Adrenal gland (tissue), 12 donors: ENCODE results near the gene LRRC1. TPM values are rescaled to one million over a fixed set of nuclear protein-coding genes. Genes with fewer than 3 reads are reported as not detected.

Source experiments
- DNase-seq, 7 donors: peaks; one replicate each; pipeline ENCODE4 v3.0.0-alpha.2; 2019 to 2020
- H3K27ac ChIP-seq, 5 donors: fragments of 200-600 bp; sonication (generic) in 4 of 5; 1 replicate in 3 of 5; 2 replicates in 2 of 5; pipeline versions ENCODE4 v1.5.1 to v1.8.0; 2016 to 2020; ENCODE audit warnings: mild to moderate bottlenecking in 1 of 5
- H3K27me3 ChIP-seq: fragments of 200-600 bp; 2 replicates; pipeline ENCODE4 v1.8.0; 2021
- H3K36me3 ChIP-seq, 2 donors: fragments of 200-600 bp; replicated peaks in 1 of 2; 1 replicate in 1 of 2; 2 replicates in 1 of 2; pipeline versions ENCODE4 v1.5.1 to v1.8.0; 2018 to 2022
- H3K4me1 ChIP-seq, 2 donors: fragments of 200-600 bp; replicated peaks in 1 of 2; 1 replicate in 1 of 2; 2 replicates in 1 of 2; pipeline versions ENCODE4 v1.5.1 to v1.8.0; 2018 to 2021
- H3K4me3 ChIP-seq, 4 donors: fragments of 200-600 bp; sonication (generic) in 3 of 4; one replicate each; pipeline ENCODE4 v1.5.1; 2016 to 2018
- H3K9me3 ChIP-seq, 3 donors: fragments of 200-600 bp; sonication (generic) in 1 of 3; replicated peaks in 1 of 3; 1 replicate in 2 of 3; 2 replicates in 1 of 3; pipeline versions ENCODE4 v1.5.1 to v1.8.0; 2016 to 2021
- POLR2A ChIP-seq, 2 donors: fragments of 450-650 bp; IDR thresholded peaks; one replicate each; pipeline ENCODE4 v1.6.1; 2017; ENCODE audit warnings: antibody characterized with exemption in 2 of 2, mild to moderate bottlenecking in 2 of 2, moderate library complexity in 1 of 2
- WGBS, 4 donors: extraction: QIAGEN DNeasy Blood & Tissue Kit in 2 of 4; methylation state at CpG; one replicate each; pipeline versions ENCODE4 v1.1.5 to v1.1.7; 2013 to 2017; 5-methylcytosine and 5-hydroxymethylcytosine counted together
- intact Hi-C, 2 donors: fragments of 100-400 bp; cut with DNase I; formaldehyde crosslinking; loops; one replicate each; pipeline versions ENCODE4 v1.14.1 to v1.15.0; 2022 to 2023
- polyA plus RNA-seq, 3 donors: library from polyadenylated mRNA; stranded (reverse); fragments of 200-250 nt in 2 of 3; fragments of 350-450 nt in 1 of 3; fragmentation: Illumina TruSeq in 1 of 3; extraction: RNeasy Lipid Tissue Mini Kit (QIAGEN cat#74804) in 1 of 3; gene quantifications; one replicate each; pipeline ENCODE4 v1.2.3, GENCODE V29; 2013 to 2014
- total RNA-seq, 9 donors: library from RNA; depleted of rRNA in 4 of 9; stranded (reverse); fragments of >200 nt in 4 of 9; fragments of 120-200 nt in 1 of 9; fragmentation: NEBNext Ultra II Directional in 1 of 9; extraction: Animal tissue kit (Norgen Biotek cat#: 25700) in 1 of 9; gene quantifications; one replicate each; pipeline versions ENCODE4 v1.1.0 to v1.2.4, GENCODE V29; 2013 to 2023
- TF ChIP-seq, protein P1 (sequence below), 6 experiments: fragments of 450-650 bp in 4 of 6; fragments of 200-600 bp in 2 of 6; sonication (generic) in 1 of 6; IDR thresholded peaks; 1 replicate in 5 of 6; 2 replicates in 1 of 6; pipeline versions ENCODE4 v1.5.1 to v1.8.0; 2016 to 2021; ENCODE audit warnings: antibody characterized with exemption in 6 of 6, mild to moderate bottlenecking in 2 of 6, moderate library complexity in 1 of 6
- donor health status: healthy with polysubstance abuse.
- donor health status: Bipolar disorder and iron deficiency.
- donor health status: DM: yes; HTN: yes; CAD: no.
- donor health status: DM: no; HTN: no; CAD: no.
- donor health status: DM: no; HTN: no; CAD: no.
- donor health status: DM: yes; HTN: yes; CAD: no.

The LRRC1 gene
- total and polyA plus RNA-seq, 12 donors: 2.1 to 7.8 (median 4.5) TPM

- intact Hi-C loops: no loop called here
- Histone ChIP-seq H3K27me3 (no peaks in the 10 kb centered on the region), H3K4me1 (no peaks in the 10 kb centered on the region), H3K9me3 (no peaks in the 10 kb centered on the region), H3K27ac (no peak overlapping the region), H3K36me3 (no peaks in the 10 kb centered on the region), H3K4me3 (no peak overlapping the region)
- TF ChIP-seq, protein P1, sequence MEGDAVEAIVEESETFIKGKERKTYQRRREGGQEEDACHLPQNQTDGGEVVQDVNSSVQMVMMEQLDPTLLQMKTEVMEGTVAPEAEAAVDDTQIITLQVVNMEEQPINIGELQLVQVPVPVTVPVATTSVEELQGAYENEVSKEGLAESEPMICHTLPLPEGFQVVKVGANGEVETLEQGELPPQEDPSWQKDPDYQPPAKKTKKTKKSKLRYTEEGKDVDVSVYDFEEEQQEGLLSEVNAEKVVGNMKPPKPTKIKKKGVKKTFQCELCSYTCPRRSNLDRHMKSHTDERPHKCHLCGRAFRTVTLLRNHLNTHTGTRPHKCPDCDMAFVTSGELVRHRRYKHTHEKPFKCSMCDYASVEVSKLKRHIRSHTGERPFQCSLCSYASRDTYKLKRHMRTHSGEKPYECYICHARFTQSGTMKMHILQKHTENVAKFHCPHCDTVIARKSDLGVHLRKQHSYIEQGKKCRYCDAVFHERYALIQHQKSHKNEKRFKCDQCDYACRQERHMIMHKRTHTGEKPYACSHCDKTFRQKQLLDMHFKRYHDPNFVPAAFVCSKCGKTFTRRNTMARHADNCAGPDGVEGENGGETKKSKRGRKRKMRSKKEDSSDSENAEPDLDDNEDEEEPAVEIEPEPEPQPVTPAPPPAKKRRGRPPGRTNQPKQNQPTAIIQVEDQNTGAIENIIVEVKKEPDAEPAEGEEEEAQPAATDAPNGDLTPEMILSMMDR (IDR thresholded peaks at IDR 0.05): no peak
- TF ChIP-seq POLR2A (IDR thresholded peaks at IDR 0.05): no peak
- 78 to 88% (median 84%) methylated on average over 2 of the region's 2 CpGs for WGBS, 4 donors
- no peak for DNase-seq
These were observed 137.7 kb downstream of the LRRC1 start for GRCh38 chr6:53932516-53932915.

GRCh38 chr6:53934023-53934422, 139.2 kb downstream of the LRRC1 start:
- 92 to 95% (median 94%) methylated on average over 6 of the region's 6 CpGs for WGBS, 4 donors

GRCh38 chr6:53937461-53937860, 142.7 kb downstream of the LRRC1 start:
- no peak for DNase-seq
- WGBS, 4 donors: 45 to 50% (median 49%) methylated on average over 4 of the region's 4 CpGs
- no peak overlapping the region for H3K4me3 ChIP-seq
- no peaks in the 10 kb centered on the region for H3K4me1 ChIP-seq
- no peaks in the 10 kb centered on the region for H3K36me3 ChIP-seq
- intact Hi-C loops: no loop called here
- H3K27me3 ChIP-seq: no peaks in the 10 kb centered on the region
- H3K27ac ChIP-seq: no peak overlapping the region
- H3K9me3 ChIP-seq: no peaks in the 10 kb centered on the region
- TF ChIP-seq, protein P1 (IDR thresholded peaks at IDR 0.05): no peak
- TF ChIP-seq POLR2A (IDR thresholded peaks at IDR 0.05): no peak

More at GRCh38 chr6:53934023-53934422, 139.2 kb downstream of the LRRC1 start:
- intact Hi-C loops: no loop called here
- DNase-seq: no peak
- TF ChIP-seq POLR2A (IDR thresholded peaks at IDR 0.05): no peak
- TF ChIP-seq, protein P1 (IDR thresholded peaks at IDR 0.05): no peak
- Histone ChIP-seq H3K36me3 (no peaks in the 10 kb centered on the region), H3K9me3 (no peaks in the 10 kb centered on the region), H3K4me3 (no peak overlapping the region), H3K27ac (no peak overlapping the region), H3K4me1 (no peaks in the 10 kb centered on the region), H3K27me3 (no peaks in the 10 kb centered on the region)

- WGBS, 4 donors: 33 to 67% (median 38%) methylated on average over 1 of the region's 1 CpG
- TF ChIP-seq, protein P1 (IDR thresholded peaks at IDR 0.05): no peak
- TF ChIP-seq POLR2A (IDR thresholded peaks at IDR 0.05): no peak
- intact Hi-C loops: no loop called here
- H3K4me1 ChIP-seq: no peaks in the 10 kb centered on the region
- no peaks in the 10 kb centered on the region for H3K9me3 ChIP-seq
- H3K4me3 ChIP-seq: no peak overlapping the region
- no peaks in the 10 kb centered on the region for H3K36me3 ChIP-seq
- DNase-seq: no peak
- H3K27ac ChIP-seq: no peak overlapping the region
- no peaks in the 10 kb centered on the region for H3K27me3 ChIP-seq
These were observed 144.0 kb downstream of the LRRC1 start for GRCh38 chr6:53938810-53939209.
